ENCODE results near the gene BUD31. TPM values are rescaled to one million over a fixed set of nuclear protein-coding genes. Genes with fewer than 3 reads are reported as not detected.
A peak's percentile ranks its signal among the peaks of the same experiment; 100 is the strongest.

Gene BUD31
- total RNA-seq: 44.4 TPM

DNA sequence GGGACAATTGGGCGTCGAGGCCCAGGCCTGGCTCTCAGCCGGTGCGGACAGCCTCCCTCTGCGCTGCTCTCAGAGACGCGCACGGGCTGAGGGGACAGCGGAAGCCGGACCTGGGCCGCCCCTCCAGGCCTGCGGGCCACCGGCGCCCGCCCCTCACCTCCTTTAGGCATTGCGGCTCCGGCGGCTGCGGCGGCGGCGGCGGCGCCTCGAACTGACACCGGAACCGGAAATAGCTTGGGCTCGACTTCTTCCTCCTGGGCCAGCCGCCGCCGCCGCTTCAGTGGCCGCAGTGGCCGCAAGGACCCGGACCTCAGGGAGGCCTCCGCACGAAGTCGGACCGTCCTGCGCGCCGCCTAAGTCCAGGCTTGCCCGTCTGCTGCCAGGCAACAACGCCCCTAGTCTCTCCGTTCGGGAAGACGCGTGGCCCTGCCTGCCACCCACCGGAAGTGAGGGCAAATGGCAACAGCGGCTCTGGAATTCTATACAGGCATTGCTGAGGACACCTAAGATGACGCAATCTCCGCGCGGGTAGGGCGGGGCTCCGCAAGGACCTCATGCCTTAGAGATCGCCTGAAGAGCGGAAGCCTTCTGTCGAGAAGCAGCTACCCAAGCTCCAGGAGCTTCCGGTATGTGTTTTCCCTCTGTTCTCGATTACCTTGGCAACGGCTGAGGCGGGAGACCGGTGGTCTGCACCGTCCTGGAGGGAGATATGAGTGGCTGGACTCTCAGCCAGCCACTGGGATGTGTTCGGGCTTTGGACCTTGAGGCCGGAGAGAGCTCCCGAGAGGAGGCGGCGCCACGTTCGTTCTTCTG lies at the start of gene BUD31, which contains the start of gene PDAP1:
Gene BUD31, plus strand, starts transcription at position 591 of the 813 bp plus-strand sequence. CDS start 2,124 bp downstream, outside the sequence.
Gene PDAP1, minus strand, starts transcription at position 219 of the 813 bp plus-strand sequence. Its CDS starts 49 bp downstream, at position 170.
- Histone ChIP-seq H3K36me3 (ENCODE audit: control insufficient read depth in 3 of 3, insufficient read depth in 3 of 3, low read length in 3 of 3) (peaks cover 33 to 42% (median 35%) of the 10 kb centered on the region in 3 donors), H3K27me3 (ENCODE audit: control insufficient read depth in 3 of 3, insufficient read depth in 3 of 3, low read length in 3 of 3) (no peaks in the 10 kb centered on the region), H3K4me3 (ENCODE audit: low read length in 3 of 3) (peak within 1 kb of the TSS; percentile 97 to 100 (median 99)), H3K9ac (ENCODE audit: low read depth in 1 of 3, low read length in 3 of 3) (peak within 1 kb of the TSS; percentile 97 to 100 (median 98)), H3K27ac (ENCODE audit: low read depth, low read length) (peak within 1 kb of the TSS; percentile 98), H3K9me3 (ENCODE audit: control insufficient read depth in 3 of 3, low read length in 3 of 3) (no peaks in the 10 kb centered on the region), H3K4me1 (ENCODE audit: control insufficient read depth in 3 of 3, insufficient read depth in 3 of 3, low read length in 3 of 3) (peaks cover 42 to 54% (median 43%) of the 10 kb centered on the region in 3 donors)

DNA sequence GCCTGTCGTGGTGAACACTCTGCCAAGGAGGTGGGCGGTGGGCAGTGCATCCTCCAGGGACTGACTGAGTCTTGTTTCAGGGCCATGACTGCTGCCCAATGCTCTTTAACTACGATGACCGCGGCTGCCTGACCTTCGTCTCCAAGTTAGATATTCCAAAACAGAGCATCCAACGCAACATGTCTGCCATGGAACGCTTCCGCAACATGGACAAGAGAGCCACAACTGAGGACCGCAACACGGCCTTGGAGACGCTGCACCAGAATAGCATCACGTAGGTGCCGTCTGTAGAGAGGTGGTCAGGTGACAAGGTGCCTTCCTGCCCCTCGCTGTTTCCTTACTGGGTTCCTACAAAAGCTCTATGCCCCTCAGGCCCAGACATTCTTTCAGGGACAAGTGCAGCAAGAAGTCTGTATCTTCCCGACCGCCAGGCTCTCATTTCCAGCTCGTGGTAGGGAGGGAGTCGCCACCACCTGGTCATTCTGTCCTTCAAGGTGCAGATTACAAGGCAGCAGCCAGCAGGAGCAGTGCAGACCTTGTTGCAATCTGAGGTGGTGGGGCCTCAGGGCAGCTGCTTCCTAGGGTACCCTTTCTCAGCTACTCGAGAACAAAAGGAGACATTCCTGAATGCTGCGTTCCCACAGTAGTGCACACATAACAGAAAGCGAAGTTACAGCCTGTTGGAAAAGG lies 49.2 kb upstream of the BUD31 start:
- Histone ChIP-seq H3K4me1 (ENCODE audit: control insufficient read depth in 3 of 3, insufficient read depth in 3 of 3, low read length in 3 of 3) (no peaks in the 10 kb centered on the region), H3K36me3 (ENCODE audit: control insufficient read depth in 3 of 3, insufficient read depth in 3 of 3, low read length in 3 of 3) (peaks cover 43 to 62% (median 56%) of the 10 kb centered on the region in 3 donors), H3K9ac (ENCODE audit: low read depth in 1 of 3, low read length in 3 of 3) (no peak overlapping the region), H3K4me3 (ENCODE audit: low read length in 3 of 3) (no peak overlapping the region), H3K9me3 (ENCODE audit: control insufficient read depth in 3 of 3, low read length in 3 of 3) (no peaks in the 10 kb centered on the region), H3K27ac (ENCODE audit: low read depth, low read length) (no peak overlapping the region), H3K27me3 (ENCODE audit: control insufficient read depth in 3 of 3, insufficient read depth in 3 of 3, low read length in 3 of 3) (no peaks in the 10 kb centered on the region)

DNA sequence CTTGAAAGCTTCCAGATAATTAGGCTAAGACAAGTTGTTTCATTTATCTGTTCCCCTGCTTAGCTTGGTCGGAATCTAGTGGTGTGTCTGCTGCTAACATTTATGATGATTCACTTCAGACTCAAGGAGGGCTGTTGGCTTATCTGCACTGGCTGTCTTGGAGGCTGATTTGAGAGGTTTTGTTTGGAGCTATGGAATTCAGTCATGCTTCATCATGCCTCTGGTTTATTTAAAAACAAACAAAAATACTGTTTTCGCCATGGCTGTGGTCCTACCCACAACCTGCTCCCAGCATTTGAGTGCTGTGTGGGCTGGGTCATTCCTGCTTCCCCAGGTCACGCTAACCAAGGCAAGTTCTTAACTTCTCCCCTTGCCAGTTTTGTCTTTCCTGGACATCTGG lies 46.0 kb upstream of the BUD31 start:
- Histone ChIP-seq H3K27ac (ENCODE audit: low read depth, low read length) (no peak overlapping the region), H3K36me3 (ENCODE audit: control insufficient read depth in 3 of 3, insufficient read depth in 3 of 3, low read length in 3 of 3) (peaks cover 56 to 71% (median 65%) of the 10 kb centered on the region in 3 donors), H3K4me3 (ENCODE audit: low read length in 3 of 3) (no peak overlapping the region), H3K9me3 (ENCODE audit: control insufficient read depth in 3 of 3, low read length in 3 of 3) (no peaks in the 10 kb centered on the region), H3K27me3 (ENCODE audit: control insufficient read depth in 3 of 3, insufficient read depth in 3 of 3, low read length in 3 of 3) (no peaks in the 10 kb centered on the region), H3K4me1 (ENCODE audit: control insufficient read depth in 3 of 3, insufficient read depth in 3 of 3, low read length in 3 of 3) (peaks cover 0 to 3% (median 2%) of the 10 kb centered on the region in 3 donors), H3K9ac (ENCODE audit: low read depth in 1 of 3, low read length in 3 of 3) (no peak overlapping the region)

DNA sequence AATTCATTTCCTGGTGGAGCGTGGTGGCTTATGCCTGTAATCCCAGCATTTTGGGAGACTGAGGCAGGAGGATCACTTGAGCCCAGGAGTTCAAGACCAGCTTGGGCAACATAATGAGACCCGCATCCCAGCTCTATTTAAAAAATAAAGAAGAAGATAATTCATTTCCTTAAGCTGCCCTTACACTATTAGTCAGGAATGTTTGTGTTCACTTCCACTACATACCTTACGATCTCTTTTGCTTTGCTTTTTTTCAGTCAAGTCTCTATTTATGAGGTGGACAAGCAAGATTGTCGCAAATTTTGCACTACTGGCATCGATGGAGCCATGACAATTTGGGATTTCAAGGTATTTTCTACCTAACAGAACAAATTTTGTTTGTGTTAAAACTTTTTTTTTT lies 45.5 kb upstream of the BUD31 start:
- Histone ChIP-seq H3K27ac (ENCODE audit: low read depth, low read length) (no peak overlapping the region), H3K9ac (ENCODE audit: low read depth in 1 of 3, low read length in 3 of 3) (no peak overlapping the region), H3K9me3 (ENCODE audit: control insufficient read depth in 3 of 3, low read length in 3 of 3) (no peaks in the 10 kb centered on the region), H3K4me3 (ENCODE audit: low read length in 3 of 3) (no peak overlapping the region), H3K4me1 (ENCODE audit: control insufficient read depth in 3 of 3, insufficient read depth in 3 of 3, low read length in 3 of 3) (peaks cover 0 to 3% (median 2%) of the 10 kb centered on the region in 3 donors), H3K36me3 (ENCODE audit: control insufficient read depth in 3 of 3, insufficient read depth in 3 of 3, low read length in 3 of 3) (peaks cover 52 to 66% (median 60%) of the 10 kb centered on the region in 3 donors), H3K27me3 (ENCODE audit: control insufficient read depth in 3 of 3, insufficient read depth in 3 of 3, low read length in 3 of 3) (no peaks in the 10 kb centered on the region)

DNA sequence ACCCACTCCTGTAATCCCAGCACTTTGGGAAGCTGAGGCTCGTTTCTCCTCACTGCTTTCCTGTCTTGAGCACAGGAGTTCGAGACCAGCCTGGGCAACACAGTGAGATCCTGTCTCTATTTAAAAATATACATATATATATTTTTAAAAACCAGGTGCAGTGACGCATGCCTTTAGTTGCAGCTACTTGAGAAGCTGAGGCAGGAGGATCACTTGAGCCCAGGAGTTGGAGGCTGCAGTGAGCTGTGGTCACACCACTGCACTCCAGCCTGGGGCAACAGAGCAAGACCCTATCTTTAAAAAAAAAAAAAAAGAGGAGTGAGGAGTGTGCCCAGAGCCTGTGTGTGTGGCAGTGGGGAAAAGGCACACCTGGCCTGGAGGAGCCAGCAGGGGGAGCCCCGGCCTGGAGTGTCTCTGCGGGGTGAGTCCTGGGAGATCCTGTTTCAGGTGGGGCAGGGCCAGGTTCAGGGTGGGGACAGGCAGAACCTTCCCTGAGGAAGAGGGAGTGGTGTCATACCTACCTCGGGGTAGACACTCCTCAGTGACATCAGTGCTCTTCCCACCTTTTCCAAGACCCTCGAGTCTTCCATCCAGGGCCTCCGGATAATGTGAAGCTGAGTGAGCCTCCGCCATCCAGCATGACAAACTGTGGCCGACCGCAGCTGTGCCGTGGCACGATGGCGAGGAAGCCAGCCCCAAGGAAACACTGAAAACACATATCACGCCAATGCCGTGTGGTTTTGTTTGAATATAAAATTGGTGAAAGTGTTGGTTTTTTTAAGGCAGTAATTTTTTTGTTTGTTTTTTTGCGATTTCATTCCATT lies 43.2 kb upstream of the BUD31 start:
- Histone ChIP-seq H3K4me3 (ENCODE audit: low read length in 3 of 3) (no peak overlapping the region), H3K27me3 (ENCODE audit: control insufficient read depth in 3 of 3, insufficient read depth in 3 of 3, low read length in 3 of 3) (no peaks in the 10 kb centered on the region), H3K36me3 (ENCODE audit: control insufficient read depth in 3 of 3, insufficient read depth in 3 of 3, low read length in 3 of 3) (peaks cover 41 to 52% (median 42%) of the 10 kb centered on the region in 3 donors), H3K27ac (ENCODE audit: low read depth, low read length) (no peak overlapping the region), H3K9ac (ENCODE audit: low read depth in 1 of 3, low read length in 3 of 3) (no peak overlapping the region), H3K4me1 (ENCODE audit: control insufficient read depth in 3 of 3, insufficient read depth in 3 of 3, low read length in 3 of 3) (peaks cover 0 to 3% (median 2%) of the 10 kb centered on the region in 3 donors), H3K9me3 (ENCODE audit: control insufficient read depth in 3 of 3, low read length in 3 of 3) (no peaks in the 10 kb centered on the region)

DNA sequence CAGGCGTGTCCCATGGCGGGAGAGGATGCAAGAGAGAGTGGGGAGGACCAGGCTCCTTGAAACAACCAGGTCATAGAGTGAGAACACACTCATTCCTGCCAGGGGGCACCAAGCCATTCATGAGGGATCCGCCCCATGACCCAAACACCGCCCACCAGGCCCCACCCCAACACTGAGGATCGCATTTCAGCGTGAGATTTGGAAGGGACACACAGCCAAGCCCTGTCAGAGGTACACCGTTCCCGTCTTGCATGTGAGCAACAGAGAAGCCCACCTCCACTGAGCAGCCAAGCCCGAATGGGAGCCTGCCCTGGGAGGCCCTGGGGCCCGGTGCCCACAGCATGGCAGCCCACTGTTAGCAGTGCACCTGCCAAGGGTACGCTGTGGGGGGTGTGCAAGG lies 42.1 kb upstream of the BUD31 start:
- Histone ChIP-seq H3K27ac (ENCODE audit: low read depth, low read length) (no peak overlapping the region), H3K36me3 (ENCODE audit: control insufficient read depth in 3 of 3, insufficient read depth in 3 of 3, low read length in 3 of 3) (peaks cover 34 to 45% (median 36%) of the 10 kb centered on the region in 3 donors), H3K4me3 (ENCODE audit: low read length in 3 of 3) (no peak overlapping the region), H3K9ac (ENCODE audit: low read depth in 1 of 3, low read length in 3 of 3) (no peak overlapping the region), H3K9me3 (ENCODE audit: control insufficient read depth in 3 of 3, low read length in 3 of 3) (no peaks in the 10 kb centered on the region), H3K27me3 (ENCODE audit: control insufficient read depth in 3 of 3, insufficient read depth in 3 of 3, low read length in 3 of 3) (no peaks in the 10 kb centered on the region), H3K4me1 (ENCODE audit: control insufficient read depth in 3 of 3, insufficient read depth in 3 of 3, low read length in 3 of 3) (peaks cover 0 to 3% (median 2%) of the 10 kb centered on the region in 3 donors)

DNA sequence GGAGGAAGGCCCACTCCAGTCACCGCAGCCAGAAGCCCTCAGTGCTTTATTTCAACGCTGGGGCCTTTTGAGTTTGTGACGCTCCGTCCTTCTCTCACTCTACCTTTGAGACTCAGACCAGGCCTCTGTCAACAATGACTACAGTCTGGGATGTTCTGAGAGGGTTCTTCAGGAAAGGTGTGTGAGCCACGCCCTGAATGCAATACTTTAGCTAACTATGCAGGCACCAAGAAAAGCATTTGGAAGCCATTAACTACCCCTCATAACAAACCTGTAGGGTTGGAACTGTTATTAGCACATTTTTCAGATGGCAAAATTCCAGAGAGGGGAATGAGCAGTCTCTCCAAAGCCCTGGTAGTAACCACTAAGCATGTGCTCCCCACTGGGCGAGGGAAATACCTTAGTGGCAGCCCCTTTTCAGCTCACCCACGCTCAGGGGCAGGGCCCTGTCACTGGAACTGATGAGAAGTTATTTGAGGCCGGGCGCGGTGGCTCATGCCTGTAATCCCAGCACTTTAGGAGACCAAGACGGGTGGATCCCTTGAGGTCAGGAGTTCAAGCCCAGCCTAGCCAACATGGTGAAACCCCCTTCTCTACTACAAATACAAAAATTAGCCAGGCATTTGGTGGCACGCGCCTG lies 39.9 kb upstream of the BUD31 start:
- no peak overlapping the region for H3K9ac ChIP-seq (ENCODE audit: low read depth in 1 of 3, low read length in 3 of 3)
- peaks cover 25 to 31% (median 27%) of the 10 kb centered on the region in 3 donors for H3K36me3 ChIP-seq (ENCODE audit: control insufficient read depth in 3 of 3, insufficient read depth in 3 of 3, low read length in 3 of 3)
- H3K27ac ChIP-seq (ENCODE audit: low read depth, low read length): no peak overlapping the region
- H3K9me3 ChIP-seq (ENCODE audit: control insufficient read depth in 3 of 3, low read length in 3 of 3): no peaks in the 10 kb centered on the region
- no peak overlapping the region for H3K4me3 ChIP-seq (ENCODE audit: low read length in 3 of 3)
- H3K27me3 ChIP-seq (ENCODE audit: control insufficient read depth in 3 of 3, insufficient read depth in 3 of 3, low read length in 3 of 3): no peaks in the 10 kb centered on the region
- H3K4me1 ChIP-seq (ENCODE audit: control insufficient read depth in 3 of 3, insufficient read depth in 3 of 3, low read length in 3 of 3): peaks cover 6 to 10% (median 7%) of the 10 kb centered on the region in 3 donors

DNA sequence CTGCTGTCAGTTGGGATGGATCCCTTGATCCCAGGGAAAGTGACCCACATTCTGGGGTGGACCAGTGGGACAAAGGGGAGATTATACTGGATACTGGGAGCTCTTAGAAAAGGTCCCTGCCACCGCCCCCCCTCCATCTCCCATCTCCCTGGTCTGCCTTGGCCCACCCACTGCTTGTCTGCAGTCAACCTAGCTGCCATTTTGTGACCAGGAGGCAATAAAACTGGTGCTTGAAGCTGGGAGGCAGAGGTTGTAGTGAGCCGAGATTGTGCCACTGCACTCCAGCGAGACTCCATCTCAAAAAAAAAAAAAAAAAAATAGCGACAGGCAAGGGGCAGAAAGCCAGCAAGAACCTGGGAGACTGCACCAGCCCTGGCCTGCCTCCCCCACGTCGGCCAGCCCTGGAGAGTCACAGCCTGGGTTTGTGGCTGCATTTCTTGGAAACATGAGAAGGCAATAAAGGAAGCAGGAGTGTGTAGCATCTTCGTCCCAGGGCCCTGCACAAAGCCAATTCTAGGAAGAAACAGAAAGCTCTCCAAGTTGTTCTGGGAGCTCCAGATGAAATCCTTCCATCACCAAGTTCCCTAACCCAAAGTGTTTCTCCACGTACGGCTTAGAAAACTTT lies 38.9 kb upstream of the BUD31 start:
- H3K36me3 ChIP-seq (ENCODE audit: control insufficient read depth in 3 of 3, insufficient read depth in 3 of 3, low read length in 3 of 3): peaks cover 20 to 22% (median 20%) of the 10 kb centered on the region in 3 donors
- H3K4me3 ChIP-seq (ENCODE audit: low read length in 3 of 3): no peak overlapping the region
- peaks cover 6 to 12% (median 9%) of the 10 kb centered on the region in 3 donors for H3K4me1 ChIP-seq (ENCODE audit: control insufficient read depth in 3 of 3, insufficient read depth in 3 of 3, low read length in 3 of 3)
- H3K9ac ChIP-seq (ENCODE audit: low read depth in 1 of 3, low read length in 3 of 3): no peak overlapping the region
- H3K27me3 ChIP-seq (ENCODE audit: control insufficient read depth in 3 of 3, insufficient read depth in 3 of 3, low read length in 3 of 3): no peaks in the 10 kb centered on the region
- H3K27ac ChIP-seq (ENCODE audit: low read depth, low read length): no peak overlapping the region
- no peaks in the 10 kb centered on the region for H3K9me3 ChIP-seq (ENCODE audit: control insufficient read depth in 3 of 3, low read length in 3 of 3)

Measured in skeletal muscle tissue (tissue), 4 donors.